KMS-11 (cell line): Measurements from ENCODE around the gene SV2C.
A peak's percentile ranks its signal among the peaks of the same experiment; 100 is the strongest.
"Not testable (repeated sequence)": the region's sequence is repeated elsewhere in the genome, so short reads cannot be mapped to it uniquely, and the experiment has no call there.

ENCODE experiments used
- H2AFZ ChIP-seq: fragments of 200-600 bp; sonication (generic); 2 replicates; pipeline ENCODE4 v1.6.1; 2016; ENCODE audit warnings: antibody characterized with exemption, mixed run types, low read depth
- H3K27ac ChIP-seq: fragments of 200-600 bp; sonication (generic); 2 replicates; pipeline ENCODE4 v1.6.1; 2016; ENCODE audit warnings: mild to moderate bottlenecking, mixed run types
- H3K27me3 ChIP-seq: fragments of 200-600 bp; sonication (generic); 2 replicates; pipeline ENCODE4 v1.6.1; 2017; ENCODE audit warnings: mild to moderate bottlenecking, low read depth, mixed run types, moderate library complexity; ENCODE audit not compliant: insufficient read depth
- H3K36me3 ChIP-seq: fragments of 200-600 bp; sonication (generic); 2 replicates; pipeline ENCODE4 v1.6.1; 2017; ENCODE audit warnings: mild to moderate bottlenecking, mixed run types; ENCODE audit not compliant: insufficient read depth
- H3K4me1 ChIP-seq: fragments of 200-600 bp; sonication (generic); 2 replicates; pipeline ENCODE4 v1.6.1; 2016; ENCODE audit warnings: mild to moderate bottlenecking, low read depth, mixed run types; ENCODE audit not compliant: poor library complexity, severe bottlenecking
- H3K4me2 ChIP-seq: fragments of 200-600 bp; sonication (generic); 2 replicates; pipeline ENCODE4 v1.7.0; 2016; ENCODE audit warnings: mild to moderate bottlenecking, mixed run types
- H3K4me3 ChIP-seq: fragments of 200-600 bp; sonication (generic); IDR thresholded peaks from 2 replicates; pipeline ENCODE4 v1.6.1; 2017; ENCODE audit warnings: low read depth, low read length, mixed read lengths; ENCODE audit not compliant: insufficient read depth
- H3K79me2 ChIP-seq: fragments of 200-600 bp; sonication (generic); 2 replicates; pipeline ENCODE4 v1.6.1; 2016; ENCODE audit warnings: low read depth, mixed run types; ENCODE audit not compliant: insufficient read depth
- H3K9ac ChIP-seq: fragments of 200-600 bp; sonication (generic); 2 replicates; pipeline ENCODE4 v1.6.1; 2016; ENCODE audit warnings: mild to moderate bottlenecking, mixed run types
- H4K20me1 ChIP-seq: fragments of 200-600 bp; sonication (generic); 2 replicates; pipeline ENCODE4 v1.6.1; 2016; ENCODE audit warnings: mild to moderate bottlenecking, mixed run types; ENCODE audit not compliant: insufficient read depth
- CTCF ChIP-seq: fragments of 200-600 bp; sonication (generic); conservative IDR thresholded peaks from 2 replicates; pipeline ENCODE4 v1.6.1; 2017; ENCODE audit warnings: low read depth, mild to moderate bottlenecking, antibody characterized with exemption, low read length, moderate library complexity, mixed read lengths

The SV2C gene

GRCh38 chr5:76082772-76083554 lies at the start of gene SV2C:
TSS of gene SV2C (plus strand) at chr5:76083383. CDS start at chr5:76131751, 48,368 bp downstream.
- Histone ChIP-seq H3K27ac (no peak within 1 kb of the TSS), H3K4me3 (no peak within 1 kb of the TSS), H3K4me1 (no peaks in the 10 kb centered on the region), H2AFZ (peak within 1 kb of the TSS; percentile 96), H3K4me2 (peak within 1 kb of the TSS; percentile 92), H3K9ac (peak within 1 kb of the TSS; percentile 26; the same call in 1 of the 2 replicates), H3K36me3 (no peaks in the 10 kb centered on the region), H3K79me2 (no peaks in the 10 kb centered on the region), H4K20me1 (no peaks in the 10 kb centered on the region), H3K27me3 (no peaks in the 10 kb centered on the region; the same call in 1 of the 2 replicates)
- TF ChIP-seq CTCF, result no peak

- H3K79me2 ChIP-seq, H3K4me3 ChIP-seq, H3K4me2 ChIP-seq, H3K36me3 ChIP-seq, H3K27ac ChIP-seq, H4K20me1 ChIP-seq, H3K9ac ChIP-seq, H3K4me1 ChIP-seq, H3K27me3 ChIP-seq, H2AFZ ChIP-seq: not testable (repeated sequence)
These were observed 45.4 kb upstream of the SV2C start for GRCh38 chr5:76037736-76038151.

GRCh38 chr5:76038212-76038611 lies 45.0 kb upstream of the SV2C start:
- H3K27me3 ChIP-seq, result no peaks in the 10 kb centered on the region
- no peak overlapping the region for H2AFZ ChIP-seq
- TF ChIP-seq CTCF, result no peak
- H4K20me1 ChIP-seq, result no peaks in the 10 kb centered on the region
- no peak overlapping the region for H3K27ac ChIP-seq
- H3K9ac ChIP-seq, result no peak overlapping the region
- H3K79me2 ChIP-seq, result no peaks in the 10 kb centered on the region
- no peak overlapping the region for H3K4me3 ChIP-seq
- no peaks in the 10 kb centered on the region for H3K4me1 ChIP-seq
- no peak overlapping the region for H3K4me2 ChIP-seq
- no peaks in the 10 kb centered on the region for H3K36me3 ChIP-seq

- H3K27me3 ChIP-seq, result no peaks in the 10 kb centered on the region
- no peak overlapping the region for H2AFZ ChIP-seq
- H3K4me2 ChIP-seq, result no peak overlapping the region
- no peak for TF ChIP-seq CTCF
- no peaks in the 10 kb centered on the region for H3K4me1 ChIP-seq
- no peak overlapping the region for H3K9ac ChIP-seq
- no peaks in the 10 kb centered on the region for H4K20me1 ChIP-seq
- no peak overlapping the region for H3K4me3 ChIP-seq
- H3K27ac ChIP-seq, result no peak overlapping the region
- no peaks in the 10 kb centered on the region for H3K79me2 ChIP-seq
- no peaks in the 10 kb centered on the region for H3K36me3 ChIP-seq
These were observed 42.4 kb upstream of the SV2C start for GRCh38 chr5:76040806-76041205.

GRCh38 chr5:76041863-76042262 lies 41.3 kb upstream of the SV2C start:
- no peak overlapping the region for H3K27ac ChIP-seq
- no peak overlapping the region for H3K4me3 ChIP-seq
- H3K79me2 ChIP-seq, result no peaks in the 10 kb centered on the region
- no peak overlapping the region for H3K4me2 ChIP-seq
- no peak overlapping the region for H3K9ac ChIP-seq
- no peaks in the 10 kb centered on the region for H3K27me3 ChIP-seq
- H2AFZ ChIP-seq, result no peak overlapping the region
- H3K36me3 ChIP-seq, result no peaks in the 10 kb centered on the region
- H3K4me1 ChIP-seq, result no peaks in the 10 kb centered on the region
- no peak for TF ChIP-seq CTCF
- no peaks in the 10 kb centered on the region for H4K20me1 ChIP-seq
